ENCODE measurements around the gene SLC23A2. TPM values are rescaled to one million over a fixed set of nuclear protein-coding genes. Genes with fewer than 3 reads are reported as not detected.

Gene SLC23A2
- total RNA-seq, 4 donors from 2014 or later, result 9.6 to 17.0 (median 13.5) TPM

- no peak for TF ChIP-seq CTCF (IDR thresholded peaks at IDR 0.05; ENCODE audit: low read depth)
Observed at GRCh38 chr20:5039255-5039657, 37.9 kb upstream of the SLC23A2 start.

- TF ChIP-seq CTCF (IDR thresholded peaks at IDR 0.05; ENCODE audit: low read depth), result no peak
Observed at GRCh38 chr20:5036828-5037227, 35.5 kb upstream of the SLC23A2 start.

GRCh38 chr20:5033566-5033965 is 32.3 kb upstream of the SLC23A2 start:
- no peak for TF ChIP-seq CTCF (IDR thresholded peaks at IDR 0.05; ENCODE audit: low read depth)

- TF ChIP-seq CTCF (IDR thresholded peaks at IDR 0.05; ENCODE audit: low read depth), result no peak
Observed at GRCh38 chr20:5031206-5031557, 29.9 kb upstream of the SLC23A2 start.

- no peak for TF ChIP-seq CTCF (IDR thresholded peaks at IDR 0.05; ENCODE audit: low read depth)
Observed at GRCh38 chr20:5030348-5031205, 29.3 kb upstream of the SLC23A2 start.

DNA sequence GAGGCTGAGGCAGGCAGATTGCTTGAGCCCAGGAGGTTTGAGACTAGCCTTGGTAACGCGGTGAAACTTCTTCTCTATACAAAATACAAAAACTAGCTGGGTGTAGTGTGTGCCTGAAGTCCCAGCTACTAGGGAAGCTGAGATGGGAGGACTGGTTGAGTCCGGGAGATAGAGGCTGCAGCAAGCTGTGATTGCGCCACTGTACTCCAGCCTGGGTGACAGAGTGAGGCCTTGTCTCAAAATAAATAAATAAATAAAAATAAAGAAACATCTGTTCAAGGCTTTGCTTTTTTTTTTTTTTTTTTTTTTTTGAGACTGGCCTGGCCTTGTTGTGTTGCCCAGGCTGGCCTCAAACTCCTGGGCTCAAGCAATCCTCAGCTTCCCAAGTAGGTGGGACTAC is 23.7 kb upstream of the SLC23A2 start:
- no peak for TF ChIP-seq CTCF (IDR thresholded peaks at IDR 0.05; ENCODE audit: low read depth)

GRCh38 chr20:5024103-5024502 is 22.8 kb upstream of the SLC23A2 start:
- TF ChIP-seq CTCF (IDR thresholded peaks at IDR 0.05; ENCODE audit: low read depth), result no peak

Measured in subcutaneous adipose tissue (tissue), 4 donors.